ENCODE results near the gene EXOC3L1.

- TF ChIP-seq CTCF (conservative IDR thresholded peaks at IDR 0.05; ENCODE audit: low read length), result no peak
- TF ChIP-seq EZH2phosphoT487 (IDR thresholded peaks at IDR 0.05; ENCODE audit: borderline replicate concordance, low read depth, low read length), result no peak
Observed at GRCh38 chr16:67192781-67193361, 2.9 kb upstream of the EXOC3L1 start.

Measured in OCI-LY7 (cell line).